Tibial artery (tissue), 4 donors: ENCODE results near the gene ETV7.
A peak's percentile ranks its signal among the peaks of the same experiment; 100 is the strongest.

Experiments
- DNase-seq, 2 donors: peaks; one replicate each; pipeline ENCODE4 v3.0.0-alpha.2; 2019
- H3K27ac ChIP-seq, 2 donors: fragments of 200-600 bp; sonication (generic) in 1 of 2; 1 replicate in 1 of 2; 2 replicates in 1 of 2; pipeline ENCODE4 v1.5.1; 2018 to 2019; ENCODE audit warnings: mild to moderate bottlenecking in 1 of 2
- H3K27me3 ChIP-seq, 2 donors: fragments of 200-600 bp; sonication (generic) in 1 of 2; one replicate each; pipeline versions ENCODE4 v1.5.1 to v1.6.0; 2016 to 2019
- H3K36me3 ChIP-seq, 3 donors: fragments of 200-600 bp; sonication (generic) in 2 of 3; one replicate each; pipeline ENCODE4 v1.5.1; 2016 to 2019; ENCODE audit warnings: mild to moderate bottlenecking in 2 of 3
- H3K4me1 ChIP-seq, 4 donors: fragments of 200-600 bp; sonication (generic) in 2 of 4; 1 replicate in 3 of 4; 2 replicates in 1 of 4; pipeline ENCODE4 v1.5.1; 2016 to 2019
- H3K4me3 ChIP-seq, 2 donors: fragments of 200-600 bp; sonication (generic) in 1 of 2; 1 replicate in 1 of 2; 2 replicates in 1 of 2; pipeline ENCODE4 v1.5.1; 2018 to 2019; ENCODE audit warnings: mild to moderate bottlenecking in 2 of 2
- H3K9me3 ChIP-seq, 3 donors: fragments of 200-600 bp; sonication (generic) in 1 of 3; one replicate each; pipeline ENCODE4 v1.5.1; 2016 to 2019
- CTCF ChIP-seq, 2 experiments: fragments of 200-600 bp in 1 of 2; fragments of 450-650 bp in 1 of 2; IDR thresholded peaks; one replicate each; pipeline ENCODE4 v1.5.1; 2017 to 2019; ENCODE audit warnings: antibody characterized with exemption in 2 of 2, mild to moderate bottlenecking in 1 of 2, moderate library complexity in 1 of 2
- intact Hi-C: fragments of 100-400 bp; cut with DNase I; formaldehyde crosslinking; loops from one replicate; pipeline ENCODE4 v1.15.0; 2023; ENCODE audit warnings: low total_unique reads

Gene ETV7

GRCh38 chr6:36383606-36384005 lies 3.9 kb downstream of the ETV7 start:
- H3K4me1 ChIP-seq: peaks cover 0 to 41% (median 15%) of the 10 kb centered on the region in 4 donors
- H3K4me3 ChIP-seq: no peak overlapping the region
- intact Hi-C loops: no loop called here
- H3K9me3 ChIP-seq: no peaks in the 10 kb centered on the region
- no peak for DNase-seq
- no peaks in the 10 kb centered on the region for H3K36me3 ChIP-seq
- no peaks in the 10 kb centered on the region for H3K27me3 ChIP-seq
- H3K27ac ChIP-seq: no peak overlapping the region
- no peak for TF ChIP-seq CTCF (IDR thresholded peaks at IDR 0.05)

- peaks cover 0 to 41% (median 13%) of the 10 kb centered on the region in 4 donors for H3K4me1 ChIP-seq
- H3K27ac ChIP-seq: peak overlapping the region; percentile 43 to 44
- H3K36me3 ChIP-seq: no peaks in the 10 kb centered on the region
- no peak for TF ChIP-seq CTCF (IDR thresholded peaks at IDR 0.05)
- H3K9me3 ChIP-seq: no peaks in the 10 kb centered on the region
- H3K27me3 ChIP-seq: no peaks in the 10 kb centered on the region
- no peak for DNase-seq
- no peak overlapping the region for H3K4me3 ChIP-seq
- intact Hi-C loops: no loop called here
Measured at GRCh38 chr6:36382976-36383375, 4.5 kb downstream of the ETV7 start.

GRCh38 chr6:36381502-36382389 lies 5.7 kb downstream of the ETV7 start:
- peak overlapping the region; percentile 37 to 43 for H3K27ac ChIP-seq
- intact Hi-C loops: no loop called here

GRCh38 chr6:36380166-36380565 lies 7.3 kb downstream of the ETV7 start:
- H3K9me3 ChIP-seq: no peaks in the 10 kb centered on the region
- TF ChIP-seq CTCF (IDR thresholded peaks at IDR 0.05): no peak
- intact Hi-C loops: no loop called here

More at GRCh38 chr6:36381502-36382389, 5.7 kb downstream of the ETV7 start:
- Histone ChIP-seq H3K36me3 (no peaks in the 10 kb centered on the region), H3K9me3 (no peaks in the 10 kb centered on the region), H3K4me1 (peaks cover 0 to 40% (median 5%) of the 10 kb centered on the region in 4 donors), H3K4me3 (no peak overlapping the region), H3K27me3 (no peaks in the 10 kb centered on the region)
- no peak for DNase-seq
- no peak for TF ChIP-seq CTCF (IDR thresholded peaks at IDR 0.05)

GRCh38 chr6:36378936-36379335 lies 8.5 kb downstream of the ETV7 start:
- peaks cover 0 to 32% (median 5%) of the 10 kb centered on the region in 4 donors for H3K4me1 ChIP-seq
- no peak for TF ChIP-seq CTCF (IDR thresholded peaks at IDR 0.05)
- H3K4me3 ChIP-seq: no peak overlapping the region
- no peaks in the 10 kb centered on the region for H3K9me3 ChIP-seq
- H3K27ac ChIP-seq: no peak overlapping the region
- intact Hi-C loops: no loop called here
- no peak for DNase-seq
- no peaks in the 10 kb centered on the region for H3K27me3 ChIP-seq
- H3K36me3 ChIP-seq: no peaks in the 10 kb centered on the region

More at GRCh38 chr6:36380166-36380565, 7.3 kb downstream of the ETV7 start:
- peaks cover 0 to 32% (median 5%) of the 10 kb centered on the region in 4 donors for H3K4me1 ChIP-seq
- H3K4me3 ChIP-seq: no peak overlapping the region
- H3K27ac ChIP-seq: no peak overlapping the region
- DNase-seq: no peak
- H3K27me3 ChIP-seq: no peaks in the 10 kb centered on the region
- no peaks in the 10 kb centered on the region for H3K36me3 ChIP-seq
